ENCODE data around the gene HAL.

- TF ChIP-seq CTCF (conservative IDR thresholded peaks at IDR 0.05; ENCODE audit: low read depth, low read length) (peak; percentile 60), EZH2phosphoT487 (IDR thresholded peaks at IDR 0.05; ENCODE audit: borderline replicate concordance, low read length) (no peak), EZH2 (IDR thresholded peaks at IDR 0.05; ENCODE audit: low read length, unreplicated experiment) (no peak)
Measured at GRCh38 chr12:96015672-96016071, 19.5 kb upstream of the HAL start.

All from PC-3 (cell line).